Type B pancreatic cell (in vitro differentiated cells): Measurements from ENCODE around the gene DCTN2. TPM values are rescaled to one million over a fixed set of nuclear protein-coding genes. Genes with fewer than 3 reads are reported as not detected.
"Not testable (repeated sequence)": the region's sequence is repeated elsewhere in the genome, so short reads cannot be mapped to it uniquely, and the experiment has no call there.

Source experiments
- DNase-seq: peaks from one replicate; pipeline ENCODE4 v3.0.0; 2021; ENCODE audit warnings: mixed read lengths; ENCODE audit not compliant: unreplicated experiment; ENCODE audit errors: extremely low spot score
- H3K27ac Mint-ChIP-seq: 2 replicates; pipeline ENCODE4 v1.8.0; 2021; ENCODE audit warnings: mild to moderate bottlenecking, mixed read lengths
- H3K27me3 Mint-ChIP-seq: 2 replicates; pipeline ENCODE4 v1.8.0; 2021; ENCODE audit warnings: mixed read lengths
- H3K36me3 Mint-ChIP-seq: 2 replicates; pipeline ENCODE4 v1.8.0; 2021; ENCODE audit warnings: mixed read lengths
- H3K4me1 Mint-ChIP-seq: one replicate; pipeline ENCODE4 v1.8.0; 2021; ENCODE audit warnings: mixed read lengths; ENCODE audit not compliant: unreplicated experiment
- H3K4me3 Mint-ChIP-seq: 2 replicates; pipeline ENCODE4 v1.8.0; 2021; ENCODE audit warnings: mild to moderate bottlenecking, mixed read lengths
- H3K9me3 Mint-ChIP-seq: 2 replicates; pipeline ENCODE4 v1.8.0; 2021; ENCODE audit warnings: mixed read lengths
- total RNA-seq: library from RNA; stranded (reverse); gene quantifications from 2 replicates; pipeline ENCODE4 v1.2.1, GENCODE V29; 2021; ENCODE audit warnings: low replicate concordance
- TF ChIP-seq, protein P1 (sequence below): fragments of 200-600 bp; sonication (generic); conservative IDR thresholded peaks from 2 replicates; pipeline ENCODE4 v1.5.0; 2021; ENCODE audit warnings: antibody characterized with exemption, mild to moderate bottlenecking

DCTN2 gene
- total RNA-seq, 1 donor from 2014 or later = 126 TPM

GRCh38 chr12:57563358-57563757 lies 16.4 kb upstream of the DCTN2 start:
- no peak for DNase-seq
- H3K27me3 Mint-ChIP-seq = peaks cover 26% of the 10 kb centered on the region
- TF ChIP-seq, protein P1, sequence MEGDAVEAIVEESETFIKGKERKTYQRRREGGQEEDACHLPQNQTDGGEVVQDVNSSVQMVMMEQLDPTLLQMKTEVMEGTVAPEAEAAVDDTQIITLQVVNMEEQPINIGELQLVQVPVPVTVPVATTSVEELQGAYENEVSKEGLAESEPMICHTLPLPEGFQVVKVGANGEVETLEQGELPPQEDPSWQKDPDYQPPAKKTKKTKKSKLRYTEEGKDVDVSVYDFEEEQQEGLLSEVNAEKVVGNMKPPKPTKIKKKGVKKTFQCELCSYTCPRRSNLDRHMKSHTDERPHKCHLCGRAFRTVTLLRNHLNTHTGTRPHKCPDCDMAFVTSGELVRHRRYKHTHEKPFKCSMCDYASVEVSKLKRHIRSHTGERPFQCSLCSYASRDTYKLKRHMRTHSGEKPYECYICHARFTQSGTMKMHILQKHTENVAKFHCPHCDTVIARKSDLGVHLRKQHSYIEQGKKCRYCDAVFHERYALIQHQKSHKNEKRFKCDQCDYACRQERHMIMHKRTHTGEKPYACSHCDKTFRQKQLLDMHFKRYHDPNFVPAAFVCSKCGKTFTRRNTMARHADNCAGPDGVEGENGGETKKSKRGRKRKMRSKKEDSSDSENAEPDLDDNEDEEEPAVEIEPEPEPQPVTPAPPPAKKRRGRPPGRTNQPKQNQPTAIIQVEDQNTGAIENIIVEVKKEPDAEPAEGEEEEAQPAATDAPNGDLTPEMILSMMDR = no peak
- no peaks in the 10 kb centered on the region for H3K4me1 Mint-ChIP-seq
- no peak overlapping the region for H3K4me3 Mint-ChIP-seq
- H3K27ac Mint-ChIP-seq = no peak overlapping the region
- no peaks in the 10 kb centered on the region for H3K36me3 Mint-ChIP-seq
- H3K9me3 Mint-ChIP-seq = no peaks in the 10 kb centered on the region

DNA sequence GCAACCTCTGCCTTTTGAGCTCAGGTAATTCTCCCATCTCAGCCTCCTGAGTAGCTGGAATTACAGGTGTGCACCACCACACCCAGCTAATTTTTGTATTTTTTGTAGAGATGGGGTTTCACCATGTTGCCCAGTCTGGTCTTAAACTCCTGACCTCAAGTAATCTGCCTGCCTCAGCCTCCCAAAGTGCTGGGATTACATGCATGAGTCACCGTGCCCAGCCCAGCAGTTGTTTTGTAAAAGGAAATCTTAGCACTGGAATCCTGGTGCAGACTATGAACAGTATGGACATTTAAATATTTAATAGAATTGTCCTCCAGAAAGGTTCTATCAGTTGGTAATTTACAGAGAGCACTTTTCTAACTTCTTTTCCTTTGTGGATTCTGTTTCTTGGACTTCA lies 14.1 kb upstream of the DCTN2 start:
- H3K27me3 Mint-ChIP-seq = peaks cover 26% of the 10 kb centered on the region
- not testable (repeated sequence) for H3K9me3 Mint-ChIP-seq, H3K36me3 Mint-ChIP-seq, H3K27ac Mint-ChIP-seq, DNase-seq, H3K4me3 Mint-ChIP-seq, H3K4me1 Mint-ChIP-seq

DNA sequence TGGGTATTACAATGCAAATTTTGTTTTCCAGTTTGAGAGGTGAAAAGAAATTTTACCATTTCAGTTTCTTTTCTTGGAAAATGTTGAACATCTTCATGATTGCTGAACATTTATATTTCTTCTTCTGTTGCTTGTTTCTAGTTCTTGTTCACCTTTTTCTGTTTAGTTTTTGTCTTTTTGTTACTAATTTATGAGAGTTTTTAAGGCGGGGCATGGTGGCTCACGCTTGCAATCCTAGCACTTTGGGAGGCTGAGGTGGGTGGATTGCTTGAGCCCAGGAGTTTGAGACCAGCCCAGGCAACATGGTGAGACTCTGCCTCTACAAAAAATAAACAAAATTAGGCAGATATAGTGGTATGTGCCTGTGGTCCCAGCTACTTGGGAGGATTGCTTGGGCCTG lies 13.5 kb upstream of the DCTN2 start:
- Mint-ChIP-seq H3K9me3 (no peaks in the 10 kb centered on the region), H3K27ac (no peak overlapping the region), H3K27me3 (peaks cover 26% of the 10 kb centered on the region), H3K36me3 (no peaks in the 10 kb centered on the region), H3K4me1 (no peaks in the 10 kb centered on the region), H3K4me3 (no peak overlapping the region)
- no peak for DNase-seq
- TF ChIP-seq, protein P1 = no peak

GRCh38 chr12:57558864-57559263 lies 11.9 kb upstream of the DCTN2 start:
- Mint-ChIP-seq H3K4me3 (no peak overlapping the region), H3K4me1 (peaks cover under 1% of the 10 kb centered on the region), H3K27me3 (peaks cover 25% of the 10 kb centered on the region), H3K27ac (no peak overlapping the region), H3K36me3 (no peaks in the 10 kb centered on the region), H3K9me3 (no peaks in the 10 kb centered on the region)
- TF ChIP-seq, protein P1 = no peak
- DNase-seq = no peak

- Mint-ChIP-seq H3K4me1 (peaks cover 12% of the 10 kb centered on the region), H3K27me3 (peaks cover 46% of the 10 kb centered on the region), H3K9me3 (no peaks in the 10 kb centered on the region), H3K36me3 (no peaks in the 10 kb centered on the region), H3K4me3 (no peak overlapping the region), H3K27ac (no peak overlapping the region)
- DNase-seq = no peak
- TF ChIP-seq, protein P1 = no peak
These were observed 7.9 kb upstream of the DCTN2 start for GRCh38 chr12:57554897-57555296.

- Mint-ChIP-seq H3K9me3 (no peaks in the 10 kb centered on the region), H3K4me1 (peaks cover 12% of the 10 kb centered on the region), H3K4me3 (no peak overlapping the region), H3K27me3 (peaks cover 47% of the 10 kb centered on the region), H3K36me3 (no peaks in the 10 kb centered on the region), H3K27ac (no peak overlapping the region)
- TF ChIP-seq, protein P1 = no peak
- DNase-seq = no peak
These were observed 7.5 kb upstream of the DCTN2 start for GRCh38 chr12:57554453-57554852.
